NCI-H2107 (cell line): ENCODE results near the gene C13orf42.
A peak's percentile ranks its signal among the peaks of the same experiment; 100 is the strongest.

Experiments
- DNase-seq: peaks from one replicate; lab custom pipeline; 2025; lab: John Stamatoyannopoulos, UW

C13orf42 gene

DNA sequence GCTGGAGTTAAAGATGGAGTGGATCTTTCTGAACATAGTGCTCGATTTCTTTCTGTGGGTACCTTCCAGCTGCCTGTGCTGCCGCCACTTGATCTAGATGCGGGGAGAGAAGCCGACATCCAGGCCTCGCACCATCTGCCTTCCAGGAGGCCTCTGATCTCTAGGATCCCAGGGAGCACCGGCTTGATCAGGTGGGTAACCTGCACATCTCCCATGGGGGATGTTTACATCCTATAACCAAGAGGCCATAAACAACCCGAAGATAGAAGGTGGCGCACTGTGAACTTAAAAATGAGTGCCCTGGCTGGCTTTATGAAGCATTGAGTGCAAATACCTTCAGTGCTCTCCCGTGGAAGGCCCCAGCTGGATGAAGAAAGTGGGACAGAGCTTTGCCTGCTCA is at the start of gene C13orf42:
Gene C13orf42 (minus strand): TSS at position 101 of the 400 bp plus-strand sequence. CDS start 65 bp downstream, at position 36.
- no peak for DNase-seq

DNA sequence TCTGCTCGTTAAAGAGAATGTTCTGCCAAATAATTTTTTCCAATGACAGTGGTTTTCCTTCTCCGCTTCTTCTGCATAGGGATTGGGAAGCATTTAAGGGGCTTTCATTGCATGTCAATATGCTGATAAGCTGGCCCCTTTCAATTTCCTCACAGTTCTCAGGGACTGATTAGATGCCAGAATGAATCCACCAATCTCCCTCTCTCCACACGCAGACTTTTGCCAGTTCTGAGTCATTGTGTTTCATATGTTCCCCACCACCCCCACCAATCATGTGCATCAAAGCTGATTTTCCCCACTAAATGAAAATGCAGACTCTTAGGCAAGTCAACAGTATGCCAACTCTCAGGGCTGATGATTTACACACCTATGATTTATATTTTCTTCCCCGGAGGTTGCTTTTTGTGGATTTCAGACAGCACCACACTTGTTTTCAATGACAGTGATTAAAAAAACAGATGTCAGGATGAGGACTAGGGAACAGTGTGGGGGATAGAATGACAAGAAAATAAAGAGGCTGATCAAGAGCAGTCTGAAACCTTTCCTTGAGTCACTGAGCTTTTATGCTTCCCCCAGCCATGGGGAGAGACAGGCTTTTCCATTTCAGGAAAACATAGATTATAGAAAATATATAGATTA is 47.9 kb upstream of the C13orf42 start:
- DNase-seq: no peak

DNA sequence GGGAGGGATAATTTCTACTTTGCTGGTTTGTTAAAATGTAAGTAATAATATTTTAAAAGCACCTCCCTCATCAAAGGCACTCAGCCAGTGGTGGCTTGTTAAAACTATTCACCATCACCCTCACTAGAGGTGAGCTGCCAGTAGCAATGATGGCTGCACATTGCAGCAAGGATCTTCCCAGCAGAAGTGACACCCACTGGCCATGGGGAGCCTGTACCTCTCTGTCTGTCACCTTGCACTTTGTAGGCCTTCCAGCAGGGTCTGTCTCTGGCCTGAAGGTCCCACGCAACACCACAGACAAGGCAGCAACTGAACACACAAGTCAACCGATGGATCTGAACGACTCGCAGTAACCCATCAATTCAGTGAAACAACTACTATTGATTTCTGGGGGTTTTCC is 47.3 kb upstream of the C13orf42 start:
- DNase-seq: no peak

DNA sequence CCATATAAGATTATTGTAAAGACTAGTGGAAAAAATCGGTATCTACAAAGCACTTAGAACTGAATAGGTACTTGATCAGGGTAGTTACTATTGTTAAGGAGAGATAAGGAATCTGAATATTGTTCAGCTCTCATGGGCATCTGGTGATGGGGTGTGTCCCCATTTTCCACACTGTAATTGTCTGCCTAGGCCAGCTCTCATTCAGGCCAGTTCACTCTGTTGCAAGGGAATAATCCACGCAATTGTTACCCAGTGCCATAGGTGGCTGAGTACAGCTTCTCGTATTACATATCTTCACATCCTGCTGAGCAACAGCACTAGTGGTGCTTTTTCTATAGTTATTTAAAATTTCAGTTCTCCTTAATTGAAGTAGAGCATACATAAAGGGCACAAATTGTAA is 45.6 kb upstream of the C13orf42 start:
- DNase-seq: no peak

DNA sequence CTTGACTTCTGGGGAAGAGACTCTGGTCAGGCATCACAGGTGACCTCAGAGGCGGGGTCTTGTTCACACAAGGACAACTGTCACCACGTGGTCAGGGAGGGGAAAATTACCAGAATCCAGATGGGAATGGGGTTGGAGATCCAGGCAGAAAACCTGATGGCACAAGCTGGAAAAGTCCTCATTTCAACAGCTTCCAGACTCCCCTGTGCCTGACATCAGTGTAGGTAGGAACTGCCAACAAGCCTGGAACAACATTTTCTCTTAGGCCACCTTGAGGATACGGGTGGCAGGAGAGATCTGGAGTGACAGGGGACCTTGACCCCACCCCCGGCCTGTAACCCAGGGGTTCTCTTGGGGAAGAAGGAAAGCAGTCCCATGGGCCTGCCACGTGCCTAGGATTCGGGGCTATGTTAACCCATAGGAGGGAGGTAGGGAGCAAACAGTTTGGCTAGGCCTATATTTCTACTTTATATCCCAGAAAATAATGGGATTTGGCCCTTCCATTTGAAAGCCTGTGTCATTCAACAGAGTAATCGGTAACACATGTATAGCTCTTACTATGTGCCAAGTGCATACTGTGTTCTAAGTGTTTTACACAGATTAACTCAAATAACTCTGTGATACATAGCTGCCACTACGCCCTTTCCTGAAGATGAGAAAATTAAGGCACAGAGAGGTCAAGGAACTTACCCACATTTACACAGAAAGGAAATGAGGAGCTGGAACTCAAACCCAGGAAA is 44.9 kb upstream of the C13orf42 start:
- DNase-seq: no peak

DNA sequence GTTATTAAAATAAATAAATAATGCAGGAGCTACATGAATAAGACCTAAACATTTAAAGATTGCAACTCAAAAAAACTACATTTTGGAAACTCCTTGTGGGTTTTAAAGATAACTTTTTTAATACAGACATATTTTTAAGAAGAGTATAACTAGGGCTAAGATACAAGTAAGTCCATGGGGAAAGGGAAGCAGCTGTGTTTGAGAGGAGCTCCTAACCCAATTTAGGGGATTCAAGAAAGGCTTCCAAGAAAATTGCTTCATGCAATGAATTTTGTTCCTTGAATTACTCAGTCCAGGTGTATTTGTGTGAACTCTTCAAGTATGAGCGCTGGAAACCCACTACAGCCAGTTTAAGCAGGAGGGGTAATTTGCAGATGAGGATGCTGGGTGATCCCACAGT is 44.1 kb upstream of the C13orf42 start:
- DNase-seq: no peak

DNA sequence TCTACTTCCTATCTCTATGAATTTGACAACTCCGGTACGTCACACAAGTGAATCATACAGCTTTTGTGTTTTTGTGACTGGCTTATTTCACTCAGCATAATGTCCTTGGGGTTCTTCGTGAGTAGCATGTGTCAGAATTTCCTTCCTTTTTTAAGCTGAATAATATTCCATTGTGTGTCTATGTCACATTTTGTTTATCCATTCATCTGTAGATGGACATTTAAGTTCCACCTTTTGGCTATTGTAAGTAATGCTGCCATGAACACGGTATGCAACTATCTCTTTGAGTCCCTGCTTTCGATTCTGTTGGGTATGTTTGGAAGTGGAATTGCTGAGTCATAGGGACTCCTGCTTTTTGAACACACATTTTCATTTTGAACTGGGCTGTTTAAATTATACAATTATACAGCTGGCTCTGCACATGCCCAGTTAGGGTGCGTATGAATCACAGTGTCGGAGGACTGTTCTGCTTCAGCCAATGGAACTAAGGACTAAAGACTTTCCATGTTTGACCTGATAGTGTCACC is 43.0 kb upstream of the C13orf42 start:
- DNase-seq: no peak

DNA sequence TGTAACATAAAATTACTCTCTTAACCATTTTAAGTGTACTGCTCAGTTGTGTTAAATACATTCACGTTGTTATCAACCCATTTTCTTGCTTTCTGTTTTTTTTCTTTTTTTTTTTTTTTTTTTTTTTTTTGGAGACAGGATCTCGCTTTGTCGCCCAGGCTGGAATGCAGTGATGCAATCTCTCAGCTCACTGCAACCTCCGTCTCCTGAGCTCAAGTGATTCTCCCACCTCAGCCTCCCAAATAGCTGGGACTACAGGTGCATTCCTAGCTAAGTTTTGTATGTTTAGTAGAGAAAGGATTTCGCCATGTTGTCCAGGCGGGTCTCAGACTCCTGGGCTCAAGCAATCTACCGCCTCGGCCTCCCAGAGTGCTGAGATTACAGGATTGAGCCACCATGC is 42.5 kb upstream of the C13orf42 start:
- DNase-seq: no peak

DNA sequence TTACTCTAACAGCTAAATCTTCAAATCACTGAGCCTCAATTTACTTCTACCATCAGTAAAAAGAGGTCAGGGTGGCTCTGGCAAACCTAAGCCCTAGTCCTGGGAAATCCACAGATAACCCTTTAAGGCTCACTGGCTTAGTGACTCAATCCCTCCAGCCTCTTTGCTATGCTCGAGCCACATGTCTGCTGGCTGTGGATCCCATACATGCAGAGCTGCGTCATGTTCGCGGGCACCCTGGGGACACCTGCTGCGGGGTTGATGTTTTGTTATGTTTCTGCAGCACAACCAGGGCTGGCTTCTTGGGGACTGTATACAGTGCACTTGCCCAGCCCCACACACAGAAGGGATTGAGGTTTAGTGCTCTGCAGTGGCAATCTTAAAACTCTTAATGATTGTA is 41.6 kb upstream of the C13orf42 start:
- DNase-seq: peak; percentile 20

DNA sequence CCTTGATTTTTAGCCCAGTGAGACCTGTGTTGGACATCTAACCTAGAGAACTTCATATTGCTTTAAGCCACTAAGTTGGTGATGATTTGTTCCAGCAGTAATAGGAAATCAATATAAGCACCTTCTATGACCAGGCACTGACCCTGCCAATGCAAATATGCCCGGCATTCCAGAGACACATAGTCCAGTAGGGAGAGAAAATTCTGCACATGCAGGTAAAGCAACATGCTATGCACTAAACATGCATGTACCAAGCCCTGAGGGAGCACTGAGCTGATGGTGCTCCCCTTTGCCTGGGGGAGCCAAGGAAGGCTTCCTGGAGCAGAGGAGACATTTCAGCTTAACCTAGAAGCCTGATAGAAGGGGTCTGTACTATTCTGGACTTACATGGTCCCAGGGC is 40.4 kb upstream of the C13orf42 start:
- DNase-seq: no peak

DNA sequence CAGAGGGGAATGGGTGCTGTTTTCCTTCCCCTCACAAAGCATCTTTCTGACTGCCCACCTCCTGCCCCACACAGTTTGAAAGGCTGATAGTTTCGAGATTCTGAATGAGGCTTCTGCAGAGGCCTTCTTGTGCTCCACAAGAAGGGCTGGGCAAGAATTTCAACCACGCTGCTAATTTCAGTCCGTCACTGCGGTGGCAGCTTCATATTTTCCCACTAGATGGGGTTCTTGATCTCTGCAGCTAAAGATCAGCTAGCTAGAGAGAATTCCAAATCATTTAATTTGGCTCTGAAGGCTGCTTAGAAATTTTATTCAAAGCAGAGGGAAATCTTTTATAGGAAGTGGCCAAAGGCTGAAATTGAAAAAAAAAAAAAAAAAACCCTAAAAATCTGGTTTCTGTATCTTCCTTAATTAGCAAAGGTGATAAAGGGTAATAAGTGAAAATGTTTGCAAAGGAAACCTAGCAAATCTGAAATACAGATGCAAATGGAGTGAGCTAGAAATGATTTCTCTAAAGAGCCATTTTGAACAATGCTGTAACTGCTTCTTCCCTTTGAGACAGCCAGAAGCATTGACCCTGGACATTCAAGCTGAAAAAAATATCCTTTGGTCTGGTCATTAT is 38.0 kb upstream of the C13orf42 start:
- peak; percentile 54 for DNase-seq

DNA sequence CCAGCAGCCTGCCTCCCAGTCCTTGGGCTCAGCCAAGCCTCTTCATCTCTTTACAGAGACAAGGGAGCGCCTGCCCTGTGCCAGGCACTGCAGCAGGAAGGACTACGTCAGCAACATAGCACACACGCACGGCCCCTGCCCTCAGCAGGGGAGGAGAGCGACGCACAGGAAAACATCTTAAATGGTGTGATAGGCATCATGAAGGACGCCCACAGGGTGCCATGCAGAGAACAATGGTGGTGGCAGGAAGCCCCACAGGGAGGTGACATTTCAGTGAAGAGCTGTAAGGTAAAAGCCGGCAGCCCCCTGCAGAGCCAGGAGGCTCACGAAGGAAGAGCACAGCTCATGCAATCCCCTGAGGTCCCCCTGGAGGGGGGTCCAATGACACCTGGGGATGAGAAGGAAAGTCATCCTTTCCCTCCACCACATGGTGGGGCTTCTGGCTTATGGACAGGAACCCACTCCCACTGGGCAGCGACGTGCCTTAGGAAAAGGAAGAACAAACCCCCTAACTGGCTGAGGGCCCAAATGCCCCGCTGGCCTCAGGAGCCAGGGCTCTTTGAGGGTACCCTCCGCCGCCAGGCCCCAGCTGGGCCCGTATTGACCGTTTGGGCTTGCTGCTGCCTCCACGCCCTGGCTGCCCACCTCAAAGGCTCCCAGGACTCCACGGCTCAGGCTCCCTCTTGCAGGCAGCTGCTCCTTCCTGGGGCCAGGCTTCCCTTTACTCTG is 37.3 kb upstream of the C13orf42 start:
- DNase-seq: peak; percentile 15

DNA sequence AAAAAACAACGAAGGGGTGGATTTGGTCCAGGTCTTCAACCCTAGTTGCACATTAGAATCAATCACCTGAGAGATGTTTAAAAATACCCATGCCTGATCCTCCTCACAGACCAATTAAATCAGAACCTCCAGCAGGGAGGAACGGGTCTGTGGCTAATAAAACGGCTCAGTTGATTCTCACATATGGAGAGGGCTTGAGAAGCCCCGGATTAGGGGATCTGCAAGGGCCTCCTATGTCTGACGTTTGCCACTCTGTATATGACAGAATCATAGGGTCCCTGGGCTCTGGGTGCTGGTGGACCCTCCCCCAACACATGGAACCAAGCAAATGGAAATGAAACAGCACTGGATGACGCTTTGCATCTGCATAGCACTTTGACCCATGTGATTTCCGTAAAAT is 36.7 kb upstream of the C13orf42 start:
- no peak for DNase-seq

DNA sequence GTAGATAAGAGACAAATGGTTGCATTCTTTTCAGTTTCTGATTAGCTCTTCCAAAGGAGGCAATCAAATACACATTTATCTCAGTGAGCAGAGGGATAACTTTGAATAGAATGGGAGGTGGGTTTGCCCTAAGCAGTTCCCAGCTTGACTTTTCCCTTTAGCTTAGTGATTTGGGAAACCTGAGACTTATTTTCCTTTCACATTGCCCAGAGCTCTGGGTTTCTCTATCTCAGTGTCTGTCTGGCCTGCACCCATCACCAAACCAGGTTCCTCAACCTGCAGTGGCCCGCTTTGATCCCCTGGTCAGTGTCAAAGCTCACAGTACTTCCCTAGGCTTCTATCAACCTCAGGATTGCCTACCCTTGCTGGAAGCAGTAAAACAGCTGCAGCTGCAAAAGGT is 35.6 kb upstream of the C13orf42 start:
- no peak for DNase-seq

DNA sequence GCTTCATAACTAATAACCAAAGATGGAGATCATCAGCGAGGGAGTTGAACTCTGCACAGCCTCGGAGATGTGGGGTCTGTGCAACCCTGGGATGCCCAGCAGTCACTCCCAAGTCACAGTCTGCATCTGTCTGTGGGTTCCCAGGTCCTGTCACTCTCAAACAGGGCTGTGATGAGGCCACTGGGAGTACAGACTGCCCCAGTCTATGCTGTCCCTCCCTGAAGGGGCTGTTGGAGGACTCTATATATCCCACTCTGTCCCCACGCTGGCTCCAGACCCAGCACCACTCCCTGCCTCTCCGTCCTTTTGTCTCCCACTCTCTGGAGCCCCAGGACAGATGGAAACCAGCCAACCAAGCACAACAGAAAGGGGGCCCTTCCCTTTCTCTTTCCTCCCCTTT is 26.2 kb upstream of the C13orf42 start:
- no peak for DNase-seq

DNA sequence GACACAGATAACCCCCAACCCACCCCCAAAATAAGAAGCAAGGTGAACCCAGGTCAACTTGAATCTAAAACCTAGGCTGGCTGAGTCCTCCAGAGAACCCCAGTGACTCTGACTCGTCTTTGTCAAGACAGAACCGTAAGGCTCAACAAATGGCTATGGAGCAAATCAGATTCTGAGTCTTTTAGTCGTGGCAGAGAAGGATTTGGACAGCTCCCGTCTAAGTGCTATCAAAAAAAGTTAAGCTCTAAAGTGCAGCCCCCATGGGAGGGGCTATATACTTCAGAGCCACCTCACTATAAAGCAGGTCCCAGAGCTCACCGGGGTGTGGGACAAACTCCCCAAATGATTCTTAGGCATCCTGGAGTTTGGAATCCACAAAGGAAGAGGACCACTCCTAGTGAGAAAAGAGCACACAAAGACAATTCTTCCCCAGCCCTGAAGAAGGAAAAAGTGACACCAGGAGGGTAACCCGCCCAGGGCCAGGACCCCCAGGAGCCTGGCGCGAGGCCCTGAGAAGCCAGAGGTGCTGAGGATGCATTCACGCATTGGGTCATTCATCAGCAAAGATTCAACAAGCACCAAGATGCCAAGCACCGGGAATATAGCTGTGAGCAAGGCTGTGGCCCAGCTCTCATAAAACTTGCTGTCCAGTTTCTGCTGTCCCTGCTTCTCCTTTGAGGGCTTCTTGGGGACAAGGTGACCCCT is 25.4 kb upstream of the C13orf42 start:
- no peak for DNase-seq

DNA sequence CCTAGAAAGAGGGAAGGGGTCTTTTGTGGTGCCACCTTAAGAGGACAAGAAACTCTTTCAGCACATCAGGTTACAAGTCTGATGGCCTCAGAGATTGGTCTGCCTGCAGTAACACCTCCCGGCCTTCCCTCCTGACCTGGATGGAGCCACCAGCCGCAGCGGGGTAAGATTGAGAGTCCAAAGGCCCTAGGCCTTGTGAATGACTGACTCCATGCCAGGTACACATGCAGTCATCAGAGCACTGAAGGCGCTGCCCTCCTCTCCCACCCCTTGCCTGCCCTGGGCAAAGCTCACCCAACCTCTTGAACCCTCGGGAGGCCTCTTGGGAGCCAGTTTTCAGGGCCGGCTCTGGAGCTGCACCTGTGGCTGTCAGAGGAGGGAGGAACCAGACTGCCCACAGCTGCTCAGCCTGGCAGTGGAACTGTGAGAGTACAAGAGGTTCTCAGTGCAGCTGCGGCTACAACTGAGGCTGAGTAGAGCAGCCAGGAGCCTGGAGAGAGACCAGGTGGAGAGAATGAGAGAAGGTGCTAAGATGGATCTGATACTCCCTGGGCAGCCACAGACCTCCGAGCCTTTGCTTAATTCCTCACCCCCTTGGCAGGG is 23.8 kb upstream of the C13orf42 start:
- no peak for DNase-seq

DNA sequence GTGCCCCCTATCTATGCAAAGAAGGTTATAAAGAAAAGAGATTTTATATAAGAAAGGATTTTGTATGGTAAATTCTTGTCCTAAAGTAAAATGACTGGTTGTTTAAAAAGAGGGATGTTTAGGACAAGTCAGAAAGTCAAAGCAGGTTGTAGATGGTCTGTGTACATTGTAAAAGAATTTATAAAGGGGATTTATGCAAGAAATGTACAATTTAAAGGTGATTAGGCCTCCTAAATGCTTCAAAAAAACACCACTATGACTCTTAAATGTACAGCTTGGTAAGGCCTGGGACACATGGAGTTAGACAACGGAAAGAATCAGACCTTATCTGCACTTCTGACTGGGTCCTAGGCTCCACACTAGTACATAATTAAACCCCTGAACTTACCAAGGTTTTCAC is 19.3 kb upstream of the C13orf42 start:
- no peak for DNase-seq

DNA sequence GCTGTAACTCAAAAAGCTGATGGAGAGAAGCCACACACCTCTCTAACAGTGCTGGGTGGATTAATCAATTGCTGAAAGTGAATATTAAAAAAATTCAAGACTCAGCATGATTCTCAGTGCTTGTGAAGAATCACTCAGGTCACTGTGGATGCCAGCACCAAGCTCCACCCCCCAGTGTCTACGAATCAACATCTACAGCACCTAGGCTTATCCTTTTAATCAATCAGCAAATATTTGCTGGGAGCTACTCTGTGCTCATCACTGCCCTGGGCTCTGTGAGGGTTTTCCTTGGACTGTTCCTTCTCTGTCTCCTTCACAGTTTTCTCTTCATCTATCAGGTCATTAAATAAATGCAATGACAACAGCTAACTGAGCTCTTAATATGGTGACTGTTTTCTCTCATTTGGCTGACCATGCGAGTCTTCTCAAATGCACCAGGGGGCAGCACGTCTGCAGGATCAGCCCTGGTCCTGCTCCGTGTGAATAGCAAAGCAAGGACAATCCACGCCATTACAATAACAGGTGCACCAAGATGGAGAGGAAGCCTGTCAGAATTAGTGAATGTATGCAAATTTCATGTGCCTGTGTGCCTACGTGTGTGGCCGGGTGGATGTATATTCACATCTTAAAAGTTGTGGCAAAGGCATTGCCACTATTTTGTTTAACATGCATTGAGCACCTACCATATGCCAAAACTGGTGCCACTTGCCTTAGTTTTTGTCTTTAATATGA is 14.6 kb upstream of the C13orf42 start:
- peak; percentile 24 for DNase-seq

DNA sequence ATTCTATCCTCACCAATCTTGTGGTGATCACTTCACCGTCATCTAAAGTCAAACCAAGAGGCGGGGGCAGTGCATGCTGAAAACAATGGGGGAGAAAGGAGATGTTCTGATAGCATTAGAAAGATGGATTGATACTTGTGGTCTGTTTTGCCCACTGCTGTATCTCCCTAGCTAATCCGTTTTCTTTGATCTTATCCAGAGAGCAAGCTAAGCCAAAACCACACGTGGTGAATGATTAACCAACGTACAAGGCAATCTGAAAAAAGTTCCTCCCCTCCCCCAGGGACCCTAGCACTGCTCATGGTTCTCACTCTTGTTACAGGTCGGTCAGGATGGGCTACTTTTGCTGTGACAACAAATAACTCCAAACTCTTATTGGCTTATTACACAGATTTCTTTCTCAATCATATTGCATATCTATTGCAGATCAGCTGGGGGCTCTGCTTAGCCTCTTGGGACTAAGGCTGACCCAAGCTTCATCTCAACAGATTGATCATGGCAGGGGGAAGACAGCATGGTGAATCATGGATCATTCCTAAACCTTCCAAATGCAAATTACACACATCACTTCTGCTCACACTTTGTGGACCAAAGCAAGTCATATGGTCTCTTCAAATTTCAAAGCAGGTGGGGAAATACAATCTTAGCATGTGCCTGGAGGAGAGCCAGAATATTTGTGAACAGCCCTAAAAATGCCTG is 11.9 kb upstream of the C13orf42 start:
- DNase-seq: no peak
